SU-DHL-6 (cell line): ENCODE measurements around the gene MAL.

Experiments
- CTCF ChIP-seq: fragments of 200-600 bp; sonication (generic); IDR thresholded peaks from one replicate; pipeline ENCODE4 v1.5.1; 2017; ENCODE audit warnings: antibody characterized with exemption, mild to moderate bottlenecking, low read length, moderate library complexity; ENCODE audit not compliant: insufficient read depth, poor library complexity, severe bottlenecking
- EZH2phosphoT487 ChIP-seq: fragments of 200-600 bp; sonication (generic), shearing (Covaris generic); conservative IDR thresholded peaks from 2 replicates; pipeline ENCODE4 v1.6.1; 2018; ENCODE audit warnings: mild to moderate bottlenecking, antibody characterized with exemption, low read length, moderate library complexity, mixed read lengths

- no peak for TF ChIP-seq CTCF
- no peak for TF ChIP-seq EZH2phosphoT487
Measured at GRCh38 chr2:95024371-95024770, 1.1 kb upstream of the MAL start.
